ENCODE data around the gene GPR108. TPM values are rescaled to one million over a fixed set of nuclear protein-coding genes. Genes with fewer than 3 reads are reported as not detected.

GPR108 gene
- total and polyA plus RNA-seq, 2 of the 8 experiments (the other 6 are each of a cell fraction or from before 2014, with no cell fraction given) = 34.9 to 46.0 TPM

DNA sequence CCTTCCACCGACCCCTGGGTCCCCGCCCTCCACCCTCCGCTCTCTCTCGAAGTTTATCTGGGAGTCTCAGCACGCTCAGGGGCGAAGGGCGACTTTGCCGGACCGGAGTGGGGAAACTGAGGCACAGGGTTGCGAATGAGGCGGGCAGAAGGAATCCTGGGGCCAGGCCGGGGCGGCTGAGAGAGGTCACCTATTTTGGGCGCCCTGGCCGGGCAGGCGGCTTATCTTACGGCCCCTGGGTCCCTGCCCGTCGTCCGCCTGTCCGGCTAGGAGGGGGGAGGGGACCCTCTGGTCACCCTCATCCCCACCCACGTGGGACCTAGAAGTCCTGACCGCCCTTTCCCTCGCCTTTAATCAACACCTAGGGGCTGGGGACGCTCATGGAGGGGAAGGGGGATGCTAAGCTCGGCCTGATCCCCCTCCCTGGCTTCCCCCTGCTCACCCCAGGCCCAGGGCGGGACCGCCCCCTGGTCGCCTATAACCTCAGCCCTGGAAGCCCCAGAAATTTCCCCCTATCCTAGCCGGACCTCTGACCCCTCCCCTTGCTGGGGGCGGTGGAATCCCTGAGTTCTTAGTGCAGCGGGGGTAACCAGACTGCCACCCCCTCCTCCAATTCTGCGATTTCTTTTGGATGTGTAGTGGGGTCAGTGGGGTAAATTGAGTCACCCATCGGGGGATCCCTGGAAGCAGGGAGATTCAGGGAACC lies 2.7 kb upstream of the GPR108 start (continued):
- no peak for TF ChIP-seq CTBP2 (IDR thresholded peaks at IDR 0.05; ENCODE audit: borderline replicate concordance, insufficient read depth, insufficient read length, low read length)
- no peak for TF ChIP-seq CEBPB (IDR thresholded peaks at IDR 0.05; ENCODE audit: low read depth, low read length)
- no peak for TF ChIP-seq GTF2F1 (IDR thresholded peaks at IDR 0.05; ENCODE audit: borderline replicate concordance, low read depth, low read length)
- peak; percentile 27 for TF ChIP-seq SAP30 (IDR thresholded peaks at IDR 0.05; ENCODE audit: insufficient read depth, insufficient replicate concordance, low read length)
- no peak for TF ChIP-seq BCL11A (IDR thresholded peaks at IDR 0.05; ENCODE audit: low read depth in 2 of 2, low read length in 2 of 2)
- TF ChIP-seq MAFK (IDR thresholded peaks at IDR 0.05; ENCODE audit: low read depth, low read length) = no peak
- no peak for TF ChIP-seq TCF12 (IDR thresholded peaks at IDR 0.05; ENCODE audit: low read depth, low read length)
- TF ChIP-seq CTCF (IDR thresholded peaks at IDR 0.05; ENCODE audit: control extremely low read depth in 1 of 3, insufficient read depth in 1 of 3, low read depth in 1 of 3, low read length in 3 of 3) = no peak
- peak in 1 of 2 experiments; percentile 16; a peak in 1 of 4 replicates for TF ChIP-seq SIN3A (conservative IDR thresholded peaks at IDR 0.05 in 1 of 2, IDR thresholded peaks at IDR 0.05 in 1 of 2; ENCODE audit: low read depth in 1 of 2, low read length in 2 of 2)
- TF ChIP-seq, protein P1, sequence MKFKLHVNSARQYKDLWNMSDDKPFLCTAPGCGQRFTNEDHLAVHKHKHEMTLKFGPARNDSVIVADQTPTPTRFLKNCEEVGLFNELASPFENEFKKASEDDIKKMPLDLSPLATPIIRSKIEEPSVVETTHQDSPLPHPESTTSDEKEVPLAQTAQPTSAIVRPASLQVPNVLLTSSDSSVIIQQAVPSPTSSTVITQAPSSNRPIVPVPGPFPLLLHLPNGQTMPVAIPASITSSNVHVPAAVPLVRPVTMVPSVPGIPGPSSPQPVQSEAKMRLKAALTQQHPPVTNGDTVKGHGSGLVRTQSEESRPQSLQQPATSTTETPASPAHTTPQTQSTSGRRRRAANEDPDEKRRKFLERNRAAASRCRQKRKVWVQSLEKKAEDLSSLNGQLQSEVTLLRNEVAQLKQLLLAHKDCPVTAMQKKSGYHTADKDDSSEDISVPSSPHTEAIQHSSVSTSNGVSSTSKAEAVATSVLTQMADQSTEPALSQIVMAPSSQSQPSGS (IDR thresholded peaks at IDR 0.05; ENCODE audit: low read length) = no peak
- TF ChIP-seq BRCA1 (IDR thresholded peaks at IDR 0.05; ENCODE audit: low read depth, low read length) = no peak
- TF ChIP-seq, protein P2, sequence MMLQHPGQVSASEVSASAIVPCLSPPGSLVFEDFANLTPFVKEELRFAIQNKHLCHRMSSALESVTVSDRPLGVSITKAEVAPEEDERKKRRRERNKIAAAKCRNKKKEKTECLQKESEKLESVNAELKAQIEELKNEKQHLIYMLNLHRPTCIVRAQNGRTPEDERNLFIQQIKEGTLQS (IDR thresholded peaks at IDR 0.05; ENCODE audit: insufficient read depth, low read depth, low read length) = no peak
- peak; percentile 18; the same call in 1 of the 2 replicates for TF ChIP-seq E2F6 (IDR thresholded peaks at IDR 0.05)
- TF ChIP-seq HDAC6 (IDR thresholded peaks at IDR 0.05; ENCODE audit: low read depth, low read length) = no peak
- no peak for TF ChIP-seq YY1 (IDR thresholded peaks at IDR 0.05; ENCODE audit: low read depth, low read length)
